HEK293T (cell line): Measurements from ENCODE around the gene SLC41A1.

ENCODE experiments used
- BHLHE40 ChIP-seq: fragments of 450-650 bp; IDR thresholded peaks from 2 replicates; pipeline ENCODE4 v1.6.1; 2016; ENCODE audit warnings: mild to moderate bottlenecking, moderate library complexity, borderline replicate concordance
- ELF4 ChIP-seq: fragments of 450-650 bp; IDR thresholded peaks from 2 replicates; pipeline ENCODE4 v1.6.1; 2017; ENCODE audit warnings: antibody characterized with exemption
- SUZ12 ChIP-seq: fragments of 450-650 bp; IDR thresholded peaks from 2 replicates; pipeline ENCODE4 v1.6.1; 2016; ENCODE audit warnings: mild to moderate bottlenecking

- no peak for TF ChIP-seq SUZ12
- no peak for TF ChIP-seq ELF4
- no peak for TF ChIP-seq BHLHE40
Measured at GRCh38 chr1:205741681-205742080, 71.3 kb downstream of the SLC41A1 start.
